OCI-M2 (cell line): ENCODE results near the gene PTPN22.

Source experiments
- DNase-seq: peaks from one replicate; lab custom pipeline; 2025; ENCODE audit not compliant: unreplicated experiment; lab: John Stamatoyannopoulos, UW

PTPN22 gene

DNA sequence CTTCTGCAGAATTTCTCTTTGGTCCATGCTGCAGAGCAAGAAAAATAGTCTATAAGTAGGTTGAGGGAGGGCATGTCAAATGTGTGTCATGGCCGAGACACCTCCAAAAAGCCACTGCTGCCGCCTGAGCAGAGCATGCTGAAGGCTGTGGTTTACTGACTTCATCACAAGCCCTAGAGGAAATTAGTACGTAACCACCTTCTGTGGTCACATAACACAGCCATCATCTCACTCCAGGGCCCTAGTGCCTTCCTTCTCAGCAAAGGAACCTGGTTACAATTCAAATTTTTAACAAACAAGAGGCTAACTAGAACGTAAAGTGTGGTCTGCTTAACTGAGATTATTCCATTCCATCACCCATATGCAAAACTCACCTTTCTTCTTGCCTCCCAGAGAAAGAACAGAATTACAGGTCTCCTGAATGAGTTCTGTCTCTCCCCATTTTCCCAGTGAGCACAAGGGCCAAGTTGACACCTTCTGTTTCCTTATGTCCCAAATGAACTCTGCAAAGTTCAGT, at the start of gene PTPN22:
Gene PTPN22, minus strand, starts transcription at position 116 of the 517 bp plus-strand sequence.
- DNase-seq: no peak

DNA sequence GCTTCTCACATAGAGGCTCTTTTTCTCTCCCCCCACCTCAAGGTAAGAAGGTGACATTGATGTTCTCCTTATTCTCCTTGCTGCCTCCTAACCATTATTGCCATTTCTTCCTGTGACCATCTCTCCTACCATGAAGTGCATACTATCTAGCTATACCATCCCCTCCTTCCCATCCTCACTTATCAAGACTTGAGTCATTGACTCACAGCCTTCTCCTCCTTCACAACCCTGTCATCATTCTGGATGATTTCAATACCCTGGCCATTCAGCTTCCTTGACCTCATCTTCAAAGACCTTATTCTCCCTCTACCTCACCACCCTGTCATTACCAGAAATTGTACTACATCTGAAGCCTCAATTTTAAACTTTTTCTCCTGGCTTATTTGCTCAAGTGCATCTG, 46.7 kb upstream of the PTPN22 start:
- no peak for DNase-seq

DNA sequence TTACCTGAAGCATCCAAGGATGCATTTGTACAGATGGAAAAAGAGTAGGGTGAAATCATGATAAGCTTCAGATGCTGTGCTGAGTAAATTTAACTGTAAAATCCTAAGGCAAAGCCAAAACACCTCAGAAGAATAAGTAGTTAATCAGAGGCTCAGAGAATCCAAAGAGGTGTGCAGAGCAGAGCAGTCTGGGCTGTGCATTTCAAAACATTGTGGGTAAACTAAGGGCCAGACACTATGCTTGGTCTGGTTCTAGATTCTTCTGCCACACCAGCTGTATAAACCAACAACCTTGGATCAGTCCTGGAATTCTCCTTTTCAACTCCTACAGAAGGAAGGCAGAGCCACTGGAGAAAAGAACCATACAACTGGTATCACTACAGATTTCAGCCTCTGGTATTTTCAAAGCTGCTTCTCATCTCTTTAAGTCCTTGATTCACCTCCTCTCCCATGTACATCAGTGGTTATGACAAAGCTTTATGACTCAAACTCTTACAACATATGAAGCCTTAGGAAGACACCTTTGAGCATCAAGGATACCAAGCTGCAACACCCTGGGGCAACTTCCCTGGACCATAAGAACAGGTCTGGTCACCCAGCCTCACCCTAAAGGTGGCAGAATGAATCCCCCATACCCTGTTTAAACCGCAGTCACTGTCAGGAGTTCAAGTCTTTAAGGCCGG, 46.0 kb upstream of the PTPN22 start:
- no peak for DNase-seq

DNA sequence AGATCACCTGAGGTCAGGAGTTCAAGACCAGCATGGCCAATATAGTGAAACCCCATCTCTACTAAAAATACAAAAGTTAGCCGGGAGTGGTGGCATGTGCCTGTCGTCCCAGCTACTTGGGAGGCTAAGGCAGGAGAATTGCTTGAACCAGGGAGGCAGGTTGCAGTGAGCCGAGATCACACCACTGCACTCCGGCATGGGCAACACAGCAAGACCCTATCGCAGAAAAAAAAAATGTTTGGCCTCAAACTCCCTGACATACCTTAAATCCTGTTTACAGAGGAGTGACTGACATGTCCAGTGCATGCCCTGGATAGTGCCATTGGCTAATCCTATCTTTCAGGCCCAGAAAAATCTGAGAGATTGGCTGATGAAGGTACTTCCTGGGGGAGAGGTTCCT, 45.5 kb upstream of the PTPN22 start:
- DNase-seq: no peak

DNA sequence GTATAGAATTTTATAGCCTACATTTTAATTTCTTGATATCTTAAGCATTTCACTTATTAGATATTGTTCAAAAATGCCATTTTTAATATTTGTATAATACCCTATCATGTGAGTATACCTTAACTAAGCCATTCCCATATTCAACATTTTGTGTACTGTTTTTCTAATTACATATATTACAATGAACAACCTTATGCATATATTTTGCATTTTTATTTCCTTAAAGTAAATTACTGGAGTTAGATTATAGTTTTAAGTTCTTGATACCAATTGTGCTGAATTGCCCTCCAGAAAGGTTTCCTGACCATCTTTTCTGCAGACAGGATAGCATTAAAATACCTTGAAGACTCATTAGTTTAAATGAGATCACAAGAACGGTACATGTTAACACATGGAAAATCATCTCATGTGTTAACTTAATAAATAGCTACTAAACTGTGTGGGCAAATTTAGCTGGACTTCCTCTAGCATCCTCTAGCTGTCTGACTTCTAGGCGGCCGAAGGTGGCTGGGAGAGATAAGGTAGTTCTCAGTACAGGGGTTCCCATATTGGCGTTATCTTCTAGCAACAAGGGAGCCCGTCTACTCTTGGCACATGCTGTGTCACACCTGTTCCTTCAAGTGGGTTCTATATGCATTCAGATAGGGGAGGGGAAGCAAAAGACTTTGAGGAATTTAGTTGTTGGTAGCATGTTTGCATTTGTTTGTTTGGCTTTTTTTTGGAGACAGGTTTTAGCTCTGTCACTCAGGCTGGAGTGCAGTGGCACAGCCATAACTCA, 42.6 kb upstream of the PTPN22 start:
- DNase-seq: no peak

DNA sequence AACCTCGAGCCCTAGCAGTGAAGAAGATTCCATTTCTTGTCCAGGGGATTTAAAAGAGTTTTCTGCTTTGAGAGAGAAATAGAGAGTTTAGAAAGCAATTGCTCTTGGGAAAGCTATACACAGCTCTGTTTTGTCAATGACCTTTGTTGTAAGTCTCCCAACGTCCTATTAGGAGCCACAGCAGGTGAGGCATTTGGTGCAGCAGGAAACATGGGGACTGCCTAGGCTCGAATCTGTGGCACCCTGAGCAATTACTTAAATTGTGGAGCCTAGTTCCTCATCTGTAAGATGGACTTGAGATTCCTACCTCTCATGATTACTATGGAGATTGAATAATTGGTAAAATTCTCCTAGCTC, 41.8 kb upstream of the PTPN22 start:
- DNase-seq: no peak

DNA sequence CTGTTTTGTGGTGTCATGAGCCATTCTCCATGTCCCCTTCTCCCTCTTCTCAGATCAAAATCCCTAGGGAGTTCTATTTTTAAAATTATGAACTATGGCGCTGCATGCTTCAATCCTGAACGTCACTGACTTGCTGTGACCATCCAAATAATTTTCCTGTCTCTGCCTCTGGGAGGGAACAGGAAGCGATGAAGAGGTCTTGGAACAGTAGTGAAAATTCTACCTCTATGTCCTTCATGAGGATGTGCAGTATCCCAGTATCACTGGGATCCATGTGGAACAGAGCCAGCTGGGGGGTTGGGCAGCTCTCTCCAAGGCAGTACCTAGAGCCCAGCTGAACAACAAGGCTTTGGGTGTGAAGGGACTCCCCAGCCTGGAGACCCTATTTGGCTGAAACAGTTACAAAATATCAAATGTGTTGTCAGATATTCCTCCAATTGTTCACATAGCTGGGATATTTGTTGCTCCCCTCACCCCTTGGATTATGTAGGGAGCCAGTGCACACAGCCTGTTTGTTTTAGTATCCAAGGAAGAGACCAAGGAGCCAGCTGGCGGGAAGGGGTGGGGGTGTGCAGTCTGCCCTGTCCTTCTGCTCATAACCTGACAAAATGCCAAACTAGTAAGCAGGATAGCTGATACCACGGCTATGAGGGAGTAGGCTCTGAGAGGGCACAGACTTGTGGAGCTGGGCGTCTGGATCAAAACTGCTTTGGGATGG, 41.2 kb upstream of the PTPN22 start:
- no peak for DNase-seq

DNA sequence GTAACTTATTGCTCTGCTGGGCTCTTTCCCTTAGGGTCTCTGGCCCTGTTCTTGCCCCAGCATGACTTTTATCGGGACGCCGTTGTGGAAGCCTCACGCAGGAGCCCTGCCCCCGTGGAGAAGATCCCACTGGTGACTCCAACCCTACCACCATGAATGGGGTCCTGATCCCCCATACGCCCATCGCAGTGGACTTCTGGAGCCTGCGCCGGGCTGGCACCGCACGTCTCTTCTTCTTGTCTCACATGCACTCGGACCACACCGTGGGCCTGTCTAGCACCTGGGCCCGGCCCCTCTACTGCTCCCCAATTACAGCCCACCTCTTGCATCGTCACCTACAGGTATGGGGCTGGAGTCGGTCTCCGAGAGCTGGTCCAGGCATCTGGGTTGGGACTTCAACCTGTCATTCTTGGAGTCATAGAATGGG, 33.9 kb upstream of the PTPN22 start:
- DNase-seq: no peak

DNA sequence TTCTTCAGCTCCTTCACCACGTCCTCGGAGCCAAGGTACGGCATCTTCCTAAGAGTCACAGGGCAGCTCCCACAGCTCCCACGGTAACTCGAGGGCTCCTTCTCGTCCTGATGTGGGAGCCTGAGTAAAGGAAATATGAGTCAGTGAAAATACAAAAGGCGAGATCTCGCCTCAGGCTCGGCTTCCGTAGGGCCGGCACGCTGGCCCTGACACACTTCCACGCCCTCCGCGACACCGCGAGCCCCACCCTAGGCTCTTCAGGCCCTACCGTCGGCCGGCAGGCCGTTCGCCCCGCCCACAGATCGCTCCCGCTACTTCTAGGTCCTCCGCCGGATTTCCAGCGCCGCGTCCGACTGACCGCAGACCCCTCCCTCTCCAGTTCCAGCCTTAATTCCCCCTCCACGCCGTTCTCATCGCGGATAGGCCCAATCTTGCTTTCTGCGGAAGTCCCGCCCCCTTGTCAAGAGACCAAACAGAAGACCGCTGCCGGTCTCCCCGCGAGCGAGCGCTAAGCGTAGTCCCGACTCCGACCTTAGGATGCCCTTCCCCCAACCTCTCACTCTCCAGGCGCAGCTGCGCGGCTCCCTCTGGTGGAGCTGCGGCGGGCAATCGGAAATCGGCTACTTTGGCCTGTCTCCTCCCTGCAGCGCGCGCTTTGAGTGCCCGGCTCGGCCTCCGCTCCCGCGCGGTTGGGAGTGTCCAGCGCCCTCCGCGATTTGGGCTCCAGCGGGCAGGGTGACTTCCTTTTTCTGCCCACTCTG, 33.3 kb upstream of the PTPN22 start, which contains the start of the genes AP4B1 and DCLRE1B:
Gene AP4B1, minus strand, starts transcription at position 126 of the 761 bp plus-strand sequence. Its CDS starts 82 bp downstream, at position 44.
Gene DCLRE1B, plus strand, starts transcription at position 653 of the 761 bp plus-strand sequence. CDS start 261 bp downstream, outside the sequence.
- peak; percentile 78 for DNase-seq

DNA sequence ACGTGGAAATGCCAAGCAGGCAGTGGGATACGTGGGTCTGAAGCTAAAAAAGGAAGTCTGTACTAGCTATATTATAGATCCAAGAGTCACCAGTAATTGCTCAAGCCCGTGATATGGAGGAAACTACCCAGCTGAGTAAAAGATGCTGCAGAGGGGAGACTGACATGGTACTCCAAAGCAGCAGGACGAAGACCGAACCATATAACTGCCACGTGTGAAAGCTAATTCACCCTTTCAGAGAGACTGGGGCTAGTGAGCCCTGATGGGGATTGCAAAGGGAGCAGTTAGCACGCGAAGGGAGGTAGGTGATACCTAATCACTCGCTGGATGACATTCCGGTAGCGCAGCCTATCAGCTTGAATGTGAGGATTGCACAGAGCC, 32.8 kb upstream of the PTPN22 start:
- no peak for DNase-seq

DNA sequence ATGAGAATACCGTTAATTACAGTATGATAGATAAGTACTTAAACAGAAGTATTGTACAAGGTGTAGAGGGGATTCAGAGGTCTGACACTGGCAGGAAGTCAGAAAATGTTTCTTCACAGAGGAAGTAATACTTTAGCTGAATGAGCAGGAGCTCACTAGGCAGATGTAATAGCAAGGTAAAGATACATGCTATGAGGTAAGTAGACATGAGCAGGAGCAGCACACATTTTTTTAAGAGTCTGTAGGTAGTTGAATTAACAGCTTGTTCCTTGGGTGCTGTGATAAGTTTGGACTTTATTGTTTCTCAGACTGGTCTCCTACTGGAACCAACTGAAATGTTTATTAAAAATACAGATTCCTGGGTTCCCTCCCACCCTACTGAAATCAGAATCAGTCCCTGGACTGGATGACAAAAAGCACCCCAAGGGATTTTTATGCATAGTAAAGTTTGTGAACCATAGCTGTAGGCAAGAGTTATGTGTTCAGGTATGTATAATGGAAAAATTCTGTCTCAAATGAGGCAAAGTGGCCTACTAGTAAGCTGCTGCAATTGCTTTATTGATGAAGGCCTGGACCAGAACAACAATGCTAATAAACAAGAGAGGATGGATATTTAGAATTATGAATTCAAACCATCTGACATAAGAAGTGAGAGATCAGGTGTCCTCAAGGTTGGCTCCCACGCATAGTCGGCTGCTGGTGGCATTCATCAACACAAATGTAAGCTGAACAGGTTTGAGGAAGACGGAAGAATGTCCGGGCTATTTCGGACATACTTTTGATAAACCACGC, 32.2 kb upstream of the PTPN22 start:
- no peak for DNase-seq

DNA sequence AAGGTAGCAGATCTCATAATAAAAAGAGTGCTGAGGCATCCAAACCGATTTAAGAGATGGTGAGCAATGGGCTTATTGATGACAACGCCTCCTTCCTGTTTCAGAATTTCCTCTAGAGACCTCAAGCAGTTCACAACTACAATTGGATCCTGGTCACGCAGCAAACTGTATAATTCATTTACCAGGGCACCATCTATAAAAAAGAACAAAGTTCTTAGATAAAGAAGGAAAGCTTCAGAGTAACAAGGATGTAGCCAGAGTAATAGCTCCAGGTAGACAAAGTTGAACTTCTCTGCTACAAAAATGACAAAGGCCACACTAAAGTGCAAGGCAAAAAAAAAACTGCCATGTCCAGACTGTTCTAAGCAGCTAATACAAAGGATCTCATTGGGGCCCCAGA, 29.7 kb upstream of the PTPN22 start:
- no peak for DNase-seq

DNA sequence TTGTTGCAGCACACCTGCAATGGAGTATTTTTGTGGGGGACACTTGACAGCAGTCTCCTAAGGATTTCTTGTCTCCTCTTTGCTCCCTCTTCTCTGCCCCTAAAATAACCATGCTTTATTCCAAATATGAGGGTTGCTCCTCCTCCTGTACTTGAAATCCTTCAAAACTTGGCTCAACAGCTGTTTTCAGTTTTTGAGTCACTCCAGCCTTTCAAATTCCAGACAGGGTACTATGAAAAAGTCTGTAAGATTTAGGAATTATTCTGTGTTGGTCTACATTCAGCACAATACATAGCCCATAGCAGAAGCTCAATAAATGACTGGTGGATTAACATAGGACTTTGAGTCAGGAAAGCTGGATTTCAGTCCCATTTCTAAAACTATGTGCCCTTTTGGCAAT, 27.6 kb upstream of the PTPN22 start:
- DNase-seq: no peak

DNA sequence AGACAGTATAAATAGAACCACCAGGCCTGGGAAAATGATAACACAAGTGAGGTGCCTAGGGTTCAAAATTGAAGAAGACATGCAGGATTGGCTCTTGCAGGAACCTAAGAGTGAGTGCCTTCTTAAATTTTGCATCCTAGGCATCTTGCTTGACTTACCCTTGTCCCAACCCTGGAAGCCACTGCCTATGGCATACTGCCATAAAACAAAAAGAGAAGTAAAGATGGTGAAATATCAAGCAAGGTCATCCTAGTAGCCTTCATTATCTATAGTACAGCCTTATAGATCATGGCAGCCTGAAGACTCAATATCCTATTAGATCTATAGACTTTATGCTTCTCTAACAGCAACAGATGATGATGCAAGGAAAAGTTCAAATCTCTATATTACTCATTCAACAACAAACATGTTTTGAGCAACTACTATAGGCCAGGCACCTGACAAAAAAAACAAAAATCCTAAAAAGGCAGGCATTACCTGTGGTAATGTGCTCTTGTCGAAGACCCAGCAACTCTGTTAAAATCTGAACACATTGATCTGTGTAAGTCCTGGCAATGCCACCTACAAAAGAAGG, 26.8 kb upstream of the PTPN22 start:
- no peak for DNase-seq

DNA sequence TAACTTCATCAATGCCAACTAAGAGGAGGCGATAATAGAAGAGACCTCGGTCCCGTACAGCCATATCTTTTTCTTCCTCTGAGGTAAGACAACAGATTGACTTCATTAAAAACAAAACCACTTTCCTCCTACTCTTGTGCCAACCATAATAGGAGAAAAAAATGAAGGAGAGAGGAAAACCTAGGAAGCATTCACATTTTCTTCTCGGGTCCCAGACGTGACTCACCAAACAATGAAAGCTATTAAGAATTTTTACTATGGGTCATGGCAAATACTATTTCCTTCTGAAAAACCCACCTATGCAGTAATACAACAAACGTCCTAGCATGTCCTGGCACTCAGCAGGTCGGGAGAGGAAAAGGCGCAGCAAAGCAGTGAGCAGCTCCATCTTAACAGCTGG, 24.4 kb upstream of the PTPN22 start:
- no peak for DNase-seq

DNA sequence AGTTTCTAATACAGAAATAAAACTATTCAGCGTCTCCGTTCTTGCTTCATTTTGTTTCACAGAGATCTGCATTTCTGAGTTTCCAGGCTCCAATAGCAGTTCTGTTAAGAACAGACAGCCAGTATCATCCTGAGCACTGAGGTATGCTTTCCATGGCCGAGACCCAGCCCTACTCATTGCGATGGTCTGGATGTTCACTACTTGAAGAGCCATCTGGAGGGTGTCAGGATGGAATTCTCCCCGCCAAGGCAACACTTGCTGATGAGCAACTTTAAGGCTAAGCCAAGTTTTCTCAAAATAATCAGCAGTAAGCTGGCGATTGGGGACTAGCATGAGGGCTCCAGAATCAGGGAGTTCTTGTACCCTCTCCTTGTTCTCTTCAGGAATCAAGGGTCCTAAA, 23.6 kb upstream of the PTPN22 start:
- DNase-seq: no peak

DNA sequence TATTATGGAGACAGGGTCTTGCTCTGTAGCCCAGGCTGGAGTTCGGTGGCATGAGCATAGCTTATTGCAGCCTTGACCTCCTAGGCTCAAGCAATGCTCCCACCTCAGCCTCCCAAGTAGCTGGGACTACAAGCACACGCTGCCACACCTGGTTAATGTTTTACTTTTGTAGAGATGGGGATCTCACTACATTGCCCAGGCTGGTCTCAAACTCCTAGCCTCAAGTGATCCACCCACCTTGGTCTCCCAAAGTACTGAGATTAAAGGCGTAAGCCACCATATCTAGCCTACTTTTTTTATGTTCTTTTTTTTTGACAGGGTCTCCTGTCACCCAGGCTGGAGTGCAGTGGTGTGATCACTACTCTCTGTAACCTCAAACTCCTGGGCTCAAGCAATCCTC, 21.8 kb upstream of the PTPN22 start:
- no peak for DNase-seq

DNA sequence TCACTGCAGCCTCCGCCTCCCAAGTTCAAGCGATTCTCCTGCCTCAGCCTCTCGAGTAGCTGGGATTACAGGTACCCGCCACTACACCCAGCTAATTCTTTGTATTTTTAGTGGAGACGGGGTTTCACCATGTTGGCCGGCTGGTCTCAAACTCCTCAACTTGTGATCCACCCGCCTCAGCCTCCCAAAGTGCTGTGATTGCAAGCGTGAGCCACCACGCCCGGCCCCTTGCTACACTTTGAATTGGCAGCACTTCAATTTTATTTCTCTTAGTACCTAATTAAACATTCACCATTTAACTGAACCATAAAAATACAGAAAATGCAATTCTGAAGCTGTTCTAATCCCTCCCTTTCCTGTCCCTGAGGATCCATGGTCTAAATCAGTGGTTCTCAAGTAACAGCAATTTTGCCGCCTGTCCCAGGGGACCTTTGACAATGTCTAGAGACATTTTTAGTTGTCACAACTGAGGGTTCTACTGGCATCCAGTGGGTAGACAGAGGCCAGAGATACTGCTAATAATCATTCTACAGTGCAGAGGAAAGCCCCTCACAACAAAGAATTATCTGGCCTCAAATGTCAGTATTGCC, 20.2 kb upstream of the PTPN22 start:
- no peak for DNase-seq

DNA sequence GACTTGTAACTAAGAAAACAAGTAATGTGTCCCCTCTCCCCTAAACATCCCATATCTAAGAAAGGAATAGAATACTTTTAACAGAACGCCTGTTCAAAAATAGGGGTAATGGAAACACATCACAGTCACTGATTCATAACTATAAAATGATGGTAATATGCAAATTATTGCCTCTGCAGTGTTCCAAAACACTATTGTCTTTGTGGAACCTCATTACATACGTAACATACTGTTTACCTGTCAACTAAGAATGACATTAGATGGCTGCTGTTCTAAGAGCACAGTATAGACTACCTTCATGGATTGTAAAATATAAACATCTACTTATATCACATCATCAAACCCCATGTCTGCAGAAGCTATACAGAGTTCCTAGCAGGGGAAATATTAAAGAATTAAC, 19.3 kb upstream of the PTPN22 start:
- DNase-seq: no peak
